Prostate gland (tissue), 2 donors: ENCODE data around the gene SLC6A6.

Experiments used
- POLR2A ChIP-seq: fragments of 450-650 bp; IDR thresholded peaks from one replicate; pipeline ENCODE4 v1.6.1; 2016; ENCODE audit warnings: antibody characterized with exemption, mild to moderate bottlenecking
- POLR2AphosphoS5 ChIP-seq: sonication (generic); formaldehyde crosslinking; IDR thresholded peaks from one replicate; pipeline ENCODE4 v1.6.1; 2017; ENCODE audit warnings: antibody characterized with exemption
- TF ChIP-seq, protein P1 (sequence below), 4 experiments: fragments of 200-600 bp in 2 of 4; fragments of 450-650 bp in 2 of 4; sonication (generic) in 2 of 4; IDR thresholded peaks; 1 replicate in 3 of 4; 2 replicates in 1 of 4; pipeline ENCODE4 v1.5.1; 2016 to 2019; ENCODE audit warnings: antibody characterized with exemption in 4 of 4, mild to moderate bottlenecking in 2 of 4, moderate library complexity in 2 of 4

- TF ChIP-seq, protein P1, sequence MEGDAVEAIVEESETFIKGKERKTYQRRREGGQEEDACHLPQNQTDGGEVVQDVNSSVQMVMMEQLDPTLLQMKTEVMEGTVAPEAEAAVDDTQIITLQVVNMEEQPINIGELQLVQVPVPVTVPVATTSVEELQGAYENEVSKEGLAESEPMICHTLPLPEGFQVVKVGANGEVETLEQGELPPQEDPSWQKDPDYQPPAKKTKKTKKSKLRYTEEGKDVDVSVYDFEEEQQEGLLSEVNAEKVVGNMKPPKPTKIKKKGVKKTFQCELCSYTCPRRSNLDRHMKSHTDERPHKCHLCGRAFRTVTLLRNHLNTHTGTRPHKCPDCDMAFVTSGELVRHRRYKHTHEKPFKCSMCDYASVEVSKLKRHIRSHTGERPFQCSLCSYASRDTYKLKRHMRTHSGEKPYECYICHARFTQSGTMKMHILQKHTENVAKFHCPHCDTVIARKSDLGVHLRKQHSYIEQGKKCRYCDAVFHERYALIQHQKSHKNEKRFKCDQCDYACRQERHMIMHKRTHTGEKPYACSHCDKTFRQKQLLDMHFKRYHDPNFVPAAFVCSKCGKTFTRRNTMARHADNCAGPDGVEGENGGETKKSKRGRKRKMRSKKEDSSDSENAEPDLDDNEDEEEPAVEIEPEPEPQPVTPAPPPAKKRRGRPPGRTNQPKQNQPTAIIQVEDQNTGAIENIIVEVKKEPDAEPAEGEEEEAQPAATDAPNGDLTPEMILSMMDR (IDR thresholded peaks at IDR 0.05) = no peak
- TF ChIP-seq POLR2A = no peak
- no peak for TF ChIP-seq POLR2AphosphoS5
Measured at GRCh38 chr3:14450922-14451606, 48.7 kb downstream of the SLC6A6 start.
